GM21737 (cell line): Measurements from ENCODE around the gene NUDT4.
A peak's percentile ranks its signal among the peaks of the same experiment; 100 is the strongest.
"Not testable (repeated sequence)": the region's sequence is repeated elsewhere in the genome, so short reads cannot be mapped to it uniquely, and the experiment has no call there.

Experiments used
- ATAC-seq: cut with Tn5 transposase; IDR thresholded peaks from one replicate; pipeline ENCODE4 v1.9.1; 2021; ENCODE audit warnings: mild to moderate bottlenecking, moderate library complexity; ENCODE audit not compliant: unreplicated experiment

Gene NUDT4

GRCh38 chr12:93427779-93428564 lies 50.2 kb downstream of the NUDT4 start:
- no peak for ATAC-seq

- ATAC-seq, result no peak
These were observed 51.7 kb downstream of the NUDT4 start for GRCh38 chr12:93429448-93429847.

GRCh38 chr12:93429852-93430251 lies 52.1 kb downstream of the NUDT4 start:
- no peak for ATAC-seq

GRCh38 chr12:93430280-93430679 lies 52.6 kb downstream of the NUDT4 start:
- no peak for ATAC-seq

- ATAC-seq, result not testable (repeated sequence)
These were observed 54.3 kb downstream of the NUDT4 start for GRCh38 chr12:93432031-93432430.

GRCh38 chr12:93434256-93434865 lies 56.6 kb downstream of the NUDT4 start:
- ATAC-seq, result no peak

- ATAC-seq, result no peak
These were observed 60.7 kb downstream of the NUDT4 start for GRCh38 chr12:93438266-93439050.

GRCh38 chr12:93440043-93440835 lies 62.5 kb downstream of the NUDT4 start:
- no peak for ATAC-seq

GRCh38 chr12:93441081-93441616 lies 63.4 kb downstream of the NUDT4 start:
- ATAC-seq, result no peak

GRCh38 chr12:93441617-93442410 lies 64.1 kb downstream of the NUDT4 start, which contains the start of gene UBE2N:
Gene UBE2N, minus strand, starts transcription at chr12:93441947. Its CDS starts 63 bp downstream, at chr12:93441884.
- ATAC-seq, result peak; percentile 74

GRCh38 chr12:93442411-93443340 lies 65.0 kb downstream of the NUDT4 start:
- no peak for ATAC-seq

- ATAC-seq, result no peak
These were observed 65.9 kb downstream of the NUDT4 start for GRCh38 chr12:93443576-93443975.

- ATAC-seq, result no peak
These were observed 70.0 kb downstream of the NUDT4 start for GRCh38 chr12:93447555-93448290.

GRCh38 chr12:93448796-93449195 lies 71.1 kb downstream of the NUDT4 start:
- peak; percentile 5 for ATAC-seq

- ATAC-seq, result peak; percentile 83
These were observed 71.6 kb downstream of the NUDT4 start for GRCh38 chr12:93449277-93449676.

GRCh38 chr12:93451423-93452158 lies 73.9 kb downstream of the NUDT4 start:
- no peak for ATAC-seq

- no peak for ATAC-seq
These were observed 75.9 kb downstream of the NUDT4 start for GRCh38 chr12:93453633-93454032.
